GM18909 (cell line): ENCODE measurements around the gene PPP3R1.

Experiments
- ATAC-seq: cut with Tn5 transposase; IDR thresholded peaks from one replicate; pipeline ENCODE4 v1.9.1; 2021; ENCODE audit warnings: mild to moderate bottlenecking; ENCODE audit not compliant: unreplicated experiment, poor library complexity

PPP3R1 gene

DNA sequence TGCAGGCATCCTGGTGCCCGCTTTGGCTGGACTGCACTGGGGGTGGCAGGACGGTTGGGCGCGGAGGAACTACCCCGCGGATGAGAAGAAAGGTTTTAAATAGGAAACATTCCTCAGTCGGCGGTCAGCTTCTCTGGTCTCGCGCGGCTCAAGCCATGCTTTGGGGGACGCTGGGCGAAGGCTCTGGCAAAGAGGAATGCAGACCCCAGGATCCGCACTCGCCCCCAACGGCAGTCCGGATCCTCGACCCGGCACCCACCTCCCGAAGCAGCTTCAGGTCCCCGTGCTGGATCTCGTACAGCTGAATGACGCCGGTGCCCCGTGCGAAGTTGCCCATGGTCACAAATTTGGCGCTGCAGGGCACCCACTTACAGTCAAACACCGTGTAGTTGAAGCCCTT is 95.3 kb downstream of the PPP3R1 start:
- peak; percentile 33 for ATAC-seq

DNA sequence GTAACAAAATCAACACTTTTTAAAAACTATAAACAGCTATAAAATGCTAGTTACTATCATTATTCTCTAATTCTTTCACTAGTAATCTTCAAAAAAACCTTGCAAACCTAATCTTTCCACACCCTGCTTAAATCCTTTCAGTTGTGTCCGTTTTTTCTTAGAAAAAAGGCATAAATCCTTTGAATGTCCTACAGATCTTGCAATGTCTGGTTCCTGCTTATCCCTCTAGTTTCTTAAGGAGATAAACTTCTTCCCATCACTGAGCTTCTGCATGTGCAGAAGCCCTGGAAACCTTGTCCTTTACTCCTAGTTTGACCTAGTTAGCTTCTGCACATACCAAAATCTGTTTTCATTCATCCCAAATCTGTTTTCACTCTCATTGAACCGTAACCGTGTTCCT is 95.9 kb downstream of the PPP3R1 start:
- no peak for ATAC-seq

DNA sequence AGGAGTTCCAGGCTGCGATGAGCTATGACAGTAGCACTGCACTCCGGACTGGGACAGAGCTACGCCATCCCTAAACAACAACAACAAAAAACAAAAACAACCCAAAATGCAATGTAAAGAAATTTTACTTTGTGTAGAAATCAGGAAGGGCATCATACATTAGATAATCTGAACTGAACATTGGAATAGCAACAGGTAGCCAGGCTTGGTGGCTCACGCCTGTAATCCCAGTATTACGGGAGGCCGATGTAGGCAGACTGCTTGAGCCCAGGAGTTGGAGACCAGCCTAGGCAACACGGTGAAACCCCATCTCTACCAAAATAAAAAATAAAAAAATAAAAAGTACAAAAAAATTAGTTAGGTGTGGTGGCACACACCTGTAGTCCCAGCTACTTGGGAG is 96.7 kb downstream of the PPP3R1 start:
- ATAC-seq, result no peak

DNA sequence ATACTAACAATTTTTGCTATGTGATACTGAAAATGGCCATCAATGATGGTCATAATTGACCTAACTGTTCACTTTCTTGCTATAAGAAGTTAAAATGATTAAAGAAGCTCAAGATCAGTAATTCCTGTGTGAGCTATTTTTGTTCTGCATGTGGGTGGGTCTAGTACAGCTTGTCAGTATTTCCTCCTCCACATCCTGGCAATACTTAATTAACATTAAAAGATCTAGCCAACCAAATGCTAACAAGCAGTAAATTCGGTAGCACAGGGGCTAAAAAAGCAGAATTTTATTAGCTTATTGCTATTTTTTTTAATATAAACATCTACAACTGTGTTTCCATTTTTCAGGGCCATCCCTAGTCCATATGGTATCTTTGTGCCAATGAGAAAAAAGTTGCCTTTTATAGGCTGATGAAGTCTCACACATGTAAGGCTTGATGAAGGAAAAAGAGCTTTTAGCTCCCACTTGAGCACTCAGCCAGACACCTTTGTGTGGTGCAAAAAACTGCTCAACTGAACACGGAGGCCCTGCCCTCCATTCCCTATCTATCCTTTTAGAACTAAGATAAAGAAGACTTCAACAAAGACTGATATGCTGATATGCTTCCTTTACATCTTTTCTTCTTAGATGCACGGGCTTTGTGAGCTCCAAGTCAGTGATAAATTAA is 99.5 kb downstream of the PPP3R1 start:
- ATAC-seq, result no peak

DNA sequence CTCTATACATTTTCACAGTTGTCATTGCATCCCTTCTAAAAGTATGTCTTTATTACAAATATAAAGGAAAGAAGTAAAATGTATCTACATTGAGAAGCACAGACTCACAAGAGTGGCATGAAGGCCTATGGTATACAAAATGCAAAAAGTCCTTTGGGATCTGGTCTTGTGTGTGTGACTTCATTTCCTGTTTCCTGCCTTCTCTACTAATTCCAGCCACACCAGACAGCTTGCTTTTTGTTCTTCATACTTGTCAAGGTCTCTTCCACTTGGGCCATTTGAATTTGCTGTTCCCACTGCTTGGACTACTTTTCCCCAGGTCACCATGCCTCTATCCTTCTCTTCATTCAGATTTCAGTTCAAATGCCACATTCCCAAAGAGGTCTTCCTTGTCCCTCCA is 101.3 kb downstream of the PPP3R1 start:
- ATAC-seq, result no peak

DNA sequence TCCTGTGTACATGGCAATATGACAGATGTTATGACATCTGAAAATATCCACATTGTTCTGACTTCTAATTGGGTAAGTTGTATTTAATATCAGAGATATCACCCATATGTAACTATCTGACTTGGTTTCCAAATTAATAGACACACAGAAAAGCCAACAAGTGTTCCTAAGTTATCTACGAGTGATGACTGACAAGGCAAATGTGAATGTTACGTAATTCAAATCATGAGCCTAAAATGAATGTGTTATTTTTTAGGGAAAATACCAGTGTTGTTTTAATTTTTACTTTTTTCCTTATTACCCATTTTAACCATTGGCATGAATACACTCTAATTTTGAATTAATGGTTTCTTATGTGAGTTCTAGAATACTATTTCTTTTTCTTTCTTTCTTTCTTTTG is 110.5 kb downstream of the PPP3R1 start:
- ATAC-seq, result no peak

DNA sequence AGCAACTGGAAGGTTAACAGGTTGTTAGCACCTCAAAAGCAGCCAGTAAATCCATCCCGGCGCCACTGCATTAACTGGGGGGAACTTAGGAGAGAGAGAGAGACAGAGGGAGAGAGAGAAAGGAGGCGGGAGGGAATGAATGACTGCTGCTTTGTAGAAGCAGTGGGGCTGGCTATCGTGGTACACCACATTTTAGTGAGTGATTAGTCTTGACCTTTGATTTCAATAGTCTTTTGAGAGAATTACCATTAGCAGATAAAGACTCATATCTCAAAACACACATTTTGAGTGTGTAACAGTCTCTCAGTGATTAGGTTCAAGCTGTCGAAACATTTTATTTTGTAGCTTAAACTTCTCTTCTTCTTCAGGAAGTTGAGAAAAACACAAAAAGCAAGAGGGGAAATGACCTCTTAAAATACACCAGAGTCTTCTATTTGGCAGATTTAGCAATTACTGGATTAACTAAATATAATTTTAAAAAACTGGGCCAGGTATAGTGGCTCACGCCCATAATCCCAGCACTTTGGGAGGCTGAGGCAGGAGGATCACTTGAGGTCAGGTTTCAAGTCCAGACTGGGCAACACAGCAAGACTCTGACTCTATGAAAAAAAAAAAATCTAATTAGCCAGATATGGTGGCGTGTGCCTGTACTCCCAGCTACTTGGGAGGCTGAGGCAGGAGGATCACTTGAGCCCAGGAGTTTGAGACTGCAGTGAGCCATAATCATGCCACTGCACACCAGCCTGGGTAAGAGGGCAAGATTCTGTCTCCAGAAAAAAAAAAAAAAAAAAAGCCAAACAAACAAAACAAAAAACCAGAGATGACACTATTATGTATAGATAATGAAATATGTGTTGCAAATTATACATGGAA is 116.6 kb downstream of the PPP3R1 start:
- no peak for ATAC-seq

DNA sequence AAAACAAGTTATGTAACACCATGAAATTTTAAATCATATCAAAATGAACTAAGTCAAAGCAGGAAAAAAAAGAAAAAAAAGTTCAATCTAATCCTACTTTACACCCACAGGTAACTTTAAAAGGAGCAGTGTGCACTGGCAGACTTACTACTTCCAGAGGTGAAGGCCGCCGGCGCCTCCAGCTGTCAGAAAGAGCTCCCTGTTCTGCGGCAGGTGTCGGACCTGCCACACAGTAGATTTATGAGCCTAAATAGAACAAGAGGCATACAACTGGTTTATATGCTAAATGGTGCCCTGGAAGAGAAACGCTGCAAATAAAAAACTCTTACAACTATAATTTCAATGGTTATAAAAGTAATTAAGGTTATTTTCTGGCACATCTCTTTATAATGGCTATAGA is 117.8 kb downstream of the PPP3R1 start:
- ATAC-seq, result no peak

DNA sequence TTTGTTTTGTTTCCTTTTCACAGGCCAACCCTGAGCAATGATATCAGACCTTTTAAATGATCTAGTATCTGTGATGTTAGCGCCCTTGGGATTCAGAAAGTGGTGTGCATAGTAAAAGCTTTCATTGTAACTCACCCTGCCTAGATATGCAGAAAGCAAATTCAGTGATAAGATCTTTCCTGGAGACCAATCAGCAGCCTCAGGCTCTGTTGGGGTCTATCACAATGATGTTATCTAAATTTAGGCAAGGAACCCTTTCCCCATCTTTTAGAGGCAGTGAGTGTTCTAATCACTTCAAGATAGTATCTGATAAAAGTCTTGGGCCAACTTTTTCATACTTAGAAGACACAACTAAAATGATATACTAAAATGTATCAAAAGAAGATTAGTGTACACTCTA is 118.2 kb downstream of the PPP3R1 start:
- ATAC-seq, result no peak
